ENCODE measurements around the gene NOP14.
A peak's percentile ranks its signal among the peaks of the same experiment; 100 is the strongest.
"Not testable (repeated sequence)": the region's sequence is repeated elsewhere in the genome, so short reads cannot be mapped to it uniquely, and the experiment has no call there.

The NOP14 gene

DNA sequence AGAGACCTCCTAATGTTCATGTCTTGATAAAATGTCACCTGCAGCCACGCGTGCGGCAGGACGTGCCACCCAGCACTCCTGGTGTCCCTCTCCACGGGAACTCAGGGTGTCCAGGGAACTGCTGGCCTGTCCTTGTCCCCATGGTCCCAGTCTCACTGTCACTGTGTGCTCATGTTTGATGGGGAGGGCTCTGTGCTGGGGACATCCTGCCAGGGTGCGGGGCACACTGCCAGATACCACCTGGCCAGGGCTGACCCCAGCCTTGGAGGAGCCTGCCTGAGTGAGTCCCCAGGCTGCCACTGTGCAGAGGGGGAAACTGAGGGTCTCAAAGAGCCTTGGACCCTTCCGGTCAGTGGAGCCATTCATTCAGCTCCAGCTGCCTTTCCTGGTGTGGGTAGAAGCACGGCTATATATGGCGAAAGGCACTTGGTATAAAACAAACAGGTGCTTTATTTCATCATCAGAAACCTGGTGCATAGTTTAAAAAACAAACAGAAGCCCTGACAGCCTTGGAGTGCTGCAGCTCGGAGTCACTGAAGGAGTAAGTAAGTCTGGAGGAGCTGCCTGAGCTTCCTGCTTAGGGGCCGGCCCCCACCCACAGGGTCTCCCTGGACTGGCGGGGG lies 33.0 kb downstream of the NOP14 start:
- peak in 1 of 2 experiments; percentile 17 for DNase-seq

DNA sequence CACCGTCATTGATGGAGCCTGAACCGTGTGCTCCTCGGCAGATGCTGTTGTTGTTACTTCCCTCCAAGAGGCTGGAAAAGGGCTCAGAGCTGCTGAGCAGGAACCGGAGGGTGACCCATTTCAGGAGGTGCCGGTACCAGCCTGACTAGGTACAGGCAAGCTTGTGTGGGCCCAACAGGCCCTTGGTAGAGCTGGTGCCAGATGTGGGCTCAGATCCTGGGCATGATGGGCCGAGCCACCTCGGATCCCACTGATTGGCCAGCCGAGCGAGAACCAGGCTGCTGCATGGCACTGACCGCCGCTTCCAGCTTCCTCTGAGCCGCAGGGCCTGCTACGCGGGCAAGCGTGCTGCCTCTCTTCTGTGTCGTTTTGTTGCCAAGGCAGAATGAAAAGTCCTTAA lies 33.7 kb downstream of the NOP14 start:
- peak in 1 of 2 experiments; percentile 15 for DNase-seq

DNA sequence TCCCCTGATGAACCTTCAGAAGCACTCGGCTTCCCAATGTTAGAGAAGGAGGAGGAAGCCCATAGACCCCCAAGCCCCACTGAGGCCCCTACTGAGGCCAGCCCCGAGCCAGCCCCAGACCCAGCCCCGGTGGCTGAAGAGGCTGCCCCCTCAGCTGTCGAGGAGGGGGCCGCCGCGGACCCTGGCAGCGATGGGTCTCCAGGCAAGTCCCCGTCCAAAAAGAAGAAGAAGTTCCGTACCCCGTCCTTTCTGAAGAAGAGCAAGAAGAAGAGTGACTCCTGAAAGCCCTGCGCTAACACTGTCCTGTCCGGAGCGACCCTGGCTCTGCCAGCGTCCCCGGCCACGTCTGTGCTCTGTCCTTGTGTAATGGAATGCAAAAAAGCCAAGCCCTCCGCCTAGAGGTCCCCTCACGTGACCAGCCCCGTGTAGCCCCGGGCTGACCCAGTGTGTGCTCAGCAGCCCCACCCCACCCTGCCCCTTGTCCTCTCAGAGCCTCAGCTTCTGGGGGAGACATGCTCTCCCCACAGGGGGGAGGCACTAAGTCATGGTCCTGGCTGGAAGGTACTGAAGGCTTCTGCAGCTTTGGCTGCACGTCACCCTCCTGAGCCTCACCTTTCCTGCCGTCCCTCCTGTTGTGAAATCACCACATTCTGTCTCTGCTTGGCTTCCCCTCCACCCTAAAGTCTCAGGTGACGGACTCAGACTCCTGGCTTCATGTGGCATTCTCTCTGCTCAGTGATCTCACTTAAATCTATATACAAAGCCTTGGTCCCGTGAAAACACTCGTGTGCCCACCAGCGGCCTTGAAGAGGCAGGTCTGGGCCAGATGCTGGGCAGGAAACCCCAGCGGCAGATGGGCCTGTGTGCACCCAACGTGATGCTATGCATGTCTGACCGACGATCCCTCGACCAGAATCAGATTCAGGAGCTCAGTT lies 34.7 kb downstream of the NOP14 start:
- DNase-seq: peak in 1 of 2 experiments; percentile 19

DNA sequence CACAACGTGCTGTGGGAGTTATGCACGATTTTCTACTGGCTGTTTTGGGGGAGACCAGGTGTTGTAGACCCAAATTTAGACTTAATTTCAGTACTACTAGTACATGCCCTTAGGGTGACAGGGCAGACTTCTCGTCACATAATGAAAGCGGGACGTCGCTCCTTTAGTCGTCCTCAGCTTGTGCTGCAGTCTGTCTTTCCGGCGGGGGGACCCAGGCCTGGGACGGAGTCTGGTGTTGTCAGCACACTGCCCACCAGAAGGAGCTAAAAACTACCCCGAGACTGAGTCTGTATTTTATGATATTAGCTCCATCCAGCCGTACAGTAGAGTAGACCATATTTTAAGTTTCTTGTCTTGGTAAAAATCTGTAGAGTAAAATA lies 35.5 kb downstream of the NOP14 start:
- DNase-seq: no peak

DNA sequence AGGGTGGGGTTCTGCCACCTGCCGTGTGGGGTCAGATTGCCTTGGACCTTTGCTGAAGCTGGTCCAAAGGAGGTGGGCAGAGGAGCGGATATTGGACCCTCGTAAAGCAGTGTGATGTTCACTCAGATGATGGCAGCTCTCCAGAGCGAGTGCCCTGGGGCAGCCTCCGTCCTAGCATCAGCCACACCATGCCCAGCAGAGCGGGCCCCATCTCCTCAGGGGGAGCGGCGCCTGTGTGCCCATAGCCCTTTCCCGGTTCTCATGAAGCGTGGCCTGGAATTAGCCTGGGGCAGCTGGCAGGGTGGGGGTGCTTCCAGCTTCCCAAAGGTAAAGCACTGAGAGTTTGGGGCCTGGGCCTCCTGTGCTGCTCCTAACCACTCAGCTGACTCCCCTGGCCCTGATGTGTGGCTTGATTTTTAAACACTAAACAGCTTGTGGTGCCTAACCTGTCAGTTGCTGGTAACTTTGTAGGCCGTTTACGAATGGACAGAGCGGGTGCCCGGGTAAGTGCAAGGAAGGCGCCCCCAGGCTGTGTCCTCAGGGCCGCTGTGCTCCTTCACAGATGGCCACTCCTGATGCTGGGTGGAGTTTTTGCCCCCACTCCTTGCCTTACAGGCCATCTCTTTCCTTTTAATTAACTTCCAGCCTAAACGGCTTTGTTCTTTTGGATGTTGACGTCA lies 36.0 kb downstream of the NOP14 start:
- peak in 1 of 2 experiments; percentile 12 for DNase-seq

DNA sequence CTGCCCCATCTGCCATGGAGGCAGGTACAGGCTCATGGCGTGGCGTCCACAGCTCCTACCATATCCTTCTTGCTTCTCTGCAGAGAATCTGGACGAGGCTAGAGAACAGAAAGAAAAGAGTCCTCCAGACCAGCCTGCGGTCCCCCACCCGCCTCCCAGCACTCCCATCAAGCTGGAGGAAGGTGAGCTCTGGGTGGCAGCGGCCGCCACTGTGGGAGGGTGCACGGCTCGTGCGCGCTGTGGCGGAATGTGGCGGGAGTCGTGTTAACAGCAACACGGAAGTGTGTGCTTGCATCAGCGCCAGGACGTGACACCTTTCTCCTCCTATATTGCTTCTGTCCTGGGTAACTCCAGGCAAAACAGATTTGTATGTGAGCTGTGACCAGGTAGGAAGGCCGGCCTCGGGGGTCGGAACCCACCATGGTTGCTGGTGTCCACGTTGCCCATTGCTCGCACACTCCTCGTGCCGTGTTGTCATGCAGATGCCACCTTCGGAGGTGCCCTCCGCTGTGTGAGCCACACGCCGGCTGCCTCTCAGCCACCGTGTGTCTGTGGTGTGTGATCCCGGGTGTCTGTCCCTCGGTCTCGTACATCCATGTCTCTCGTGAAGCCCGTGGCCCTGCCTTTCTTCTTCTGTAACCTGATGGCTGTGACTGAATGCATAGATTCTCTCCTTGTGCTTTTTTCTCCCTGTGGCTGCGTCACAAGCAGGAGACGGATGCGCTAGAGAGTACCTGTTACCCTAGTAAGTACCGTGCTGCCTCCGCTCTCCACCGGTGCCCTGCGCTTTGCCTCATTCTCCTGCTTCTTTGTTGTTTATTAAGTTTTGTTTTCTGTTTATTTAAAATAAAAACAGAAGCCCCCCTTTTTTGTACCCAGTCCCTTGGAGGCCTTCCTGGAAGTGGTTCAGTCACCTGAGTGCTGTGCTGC lies 37.0 kb downstream of the NOP14 start:
- DNase-seq: peak in 1 of 2 experiments; percentile 16

DNA sequence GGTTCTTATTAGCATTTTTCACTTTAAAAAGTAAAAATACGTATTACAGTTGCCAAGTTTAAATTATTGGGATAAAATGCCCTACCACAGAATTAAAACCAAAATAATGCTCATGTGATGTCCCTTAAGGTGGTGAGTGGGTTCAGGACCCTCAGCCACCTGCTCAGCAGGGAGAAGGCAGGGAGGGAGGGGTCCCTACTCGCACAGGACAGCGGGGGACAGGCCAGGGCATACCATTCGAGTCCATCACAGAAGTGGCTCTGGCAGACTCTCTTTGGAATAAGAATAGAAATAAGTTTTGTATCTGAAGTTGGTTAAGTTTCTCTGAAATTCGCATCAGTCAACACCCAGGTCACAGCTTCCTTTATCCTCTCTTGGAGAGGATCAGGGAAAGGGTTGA lies 37.7 kb downstream of the NOP14 start:
- peak in 1 of 2 experiments; percentile 3 for DNase-seq

DNA sequence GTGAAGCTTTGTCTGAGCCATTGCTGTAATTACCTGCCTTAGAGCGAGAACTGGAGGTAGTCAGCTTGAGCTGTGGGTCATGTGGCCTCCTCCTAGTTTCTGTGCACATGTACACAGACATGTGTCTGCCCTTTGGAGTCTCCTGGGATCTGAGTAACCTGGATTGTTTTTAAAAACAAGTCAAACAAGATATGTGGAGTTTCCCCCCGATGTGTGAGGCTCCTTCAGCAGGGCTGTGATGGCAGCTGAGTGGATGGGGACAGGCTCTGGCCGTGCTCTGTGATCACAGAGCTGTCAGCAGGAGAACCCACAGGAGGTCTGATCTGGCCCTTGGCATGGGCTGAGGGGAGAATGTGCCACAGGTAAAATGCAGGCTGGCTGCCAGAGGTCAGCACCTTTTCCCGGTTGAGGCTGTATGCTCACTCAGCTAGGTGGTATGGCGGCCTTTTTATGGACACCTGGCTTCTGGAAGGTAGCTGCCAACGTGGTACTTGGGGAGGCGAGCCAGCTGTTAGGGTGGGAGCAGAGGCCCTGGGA lies 38.4 kb downstream of the NOP14 start:
- peak in 1 of 2 experiments; percentile 8 for DNase-seq

DNA sequence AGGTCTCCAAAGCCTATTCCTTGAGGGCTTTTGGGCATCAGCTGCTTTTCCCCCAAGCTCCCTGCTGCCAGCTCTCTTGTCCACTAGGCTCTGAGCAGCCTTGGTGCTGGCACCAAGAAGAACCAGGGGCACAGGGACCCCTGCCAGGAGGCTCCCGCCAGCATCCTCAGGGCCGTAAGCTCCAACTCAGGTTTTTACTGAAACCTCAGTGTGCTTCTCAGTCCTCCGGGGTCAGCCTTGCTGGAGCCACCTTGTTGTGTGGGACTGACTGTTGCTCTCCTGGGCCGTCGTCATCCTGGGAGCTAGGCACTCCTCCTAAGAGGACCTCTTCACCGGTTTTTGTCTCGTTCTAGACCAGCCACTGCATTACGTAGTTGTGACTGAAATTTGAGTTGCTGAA lies 38.9 kb downstream of the NOP14 start:
- DNase-seq: peak in 1 of 2 experiments; percentile 13

GRCh38 chr4:2923668-2924173 lies 39.5 kb downstream of the NOP14 start:
- DNase-seq: no peak

- no peak for DNase-seq
Measured at GRCh38 chr4:2923141-2923551, 40.1 kb downstream of the NOP14 start.

DNA sequence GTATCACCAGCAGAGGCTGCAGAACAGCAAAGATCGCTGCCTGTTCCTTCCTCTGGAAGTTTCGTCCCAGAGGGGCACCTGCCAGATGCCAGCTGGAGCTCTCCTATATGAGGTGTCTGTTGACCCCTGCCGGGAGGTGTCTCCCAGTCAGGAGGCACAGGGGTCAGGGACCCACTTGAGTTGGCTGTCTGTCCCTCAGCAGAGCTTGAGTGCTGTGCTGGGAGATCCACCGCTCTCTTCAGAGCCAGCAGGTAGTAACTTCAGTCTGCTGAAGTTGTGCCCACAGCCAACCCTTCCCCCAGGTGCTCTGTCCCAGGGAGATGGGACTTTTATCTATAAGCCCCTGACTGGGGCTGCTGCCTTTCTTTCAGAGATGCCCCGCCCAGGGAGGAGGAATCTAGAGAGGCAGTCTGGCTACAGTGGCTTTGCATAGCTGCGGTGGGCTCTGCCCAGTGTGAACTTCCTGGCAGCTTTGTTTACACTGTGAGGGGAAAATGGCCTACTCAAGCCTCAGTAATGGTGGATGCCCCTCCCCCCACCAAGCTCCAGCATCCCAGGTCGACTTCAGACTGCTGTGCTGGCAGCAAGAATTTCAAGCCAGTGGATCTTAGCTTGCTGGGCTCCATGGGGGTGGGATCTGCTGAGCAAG lies 40.6 kb downstream of the NOP14 start:
- not testable (repeated sequence) for DNase-seq

- DNase-seq: not testable (repeated sequence)
Measured at GRCh38 chr4:2918714-2919113, 44.5 kb downstream of the NOP14 start.

DNA sequence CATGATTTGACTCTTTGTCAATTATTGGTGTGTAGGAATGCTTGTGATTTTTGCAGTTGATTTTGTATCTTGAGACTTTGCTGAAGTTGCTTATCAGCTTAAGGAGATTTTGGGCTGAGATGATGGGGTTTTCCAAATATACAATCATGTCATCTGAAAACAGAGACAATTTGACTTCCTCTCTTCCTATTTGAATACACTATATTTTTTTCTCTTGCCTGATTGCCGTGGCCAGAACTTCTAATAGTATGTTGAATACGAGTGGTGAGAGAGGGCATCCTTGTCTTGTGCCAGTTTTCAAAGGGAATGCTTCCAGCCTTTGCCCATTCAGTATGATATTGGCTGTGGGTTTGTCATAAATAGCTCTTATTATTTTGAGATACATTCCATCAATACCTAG lies 44.9 kb downstream of the NOP14 start:
- DNase-seq: not testable (repeated sequence)

- not testable (repeated sequence) for DNase-seq
Measured at GRCh38 chr4:2916696-2917095, 46.5 kb downstream of the NOP14 start.

DNA sequence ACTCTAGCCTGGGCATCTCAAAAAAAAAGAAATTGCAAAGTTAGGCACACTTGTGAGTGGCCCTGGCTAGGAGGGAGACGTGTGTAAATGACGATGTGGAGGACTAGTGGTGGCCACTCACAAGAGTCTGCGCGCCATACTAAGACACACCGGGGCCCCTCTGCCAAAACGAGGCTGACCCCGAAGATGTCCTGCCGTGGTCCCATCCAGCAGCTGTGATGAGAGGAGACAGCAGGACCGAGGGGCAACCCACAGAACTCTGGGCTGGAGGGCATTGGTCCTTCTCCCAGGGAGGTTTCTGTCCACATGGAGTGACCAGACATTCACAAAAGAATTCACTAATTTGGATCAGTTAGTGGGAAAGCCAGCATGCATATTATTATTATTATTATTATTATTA lies 47.4 kb downstream of the NOP14 start:
- DNase-seq: no peak

- peak; percentile 40 to 43 for DNase-seq
Measured at GRCh38 chr4:2914256-2915126, 48.7 kb downstream of the NOP14 start.

DNA sequence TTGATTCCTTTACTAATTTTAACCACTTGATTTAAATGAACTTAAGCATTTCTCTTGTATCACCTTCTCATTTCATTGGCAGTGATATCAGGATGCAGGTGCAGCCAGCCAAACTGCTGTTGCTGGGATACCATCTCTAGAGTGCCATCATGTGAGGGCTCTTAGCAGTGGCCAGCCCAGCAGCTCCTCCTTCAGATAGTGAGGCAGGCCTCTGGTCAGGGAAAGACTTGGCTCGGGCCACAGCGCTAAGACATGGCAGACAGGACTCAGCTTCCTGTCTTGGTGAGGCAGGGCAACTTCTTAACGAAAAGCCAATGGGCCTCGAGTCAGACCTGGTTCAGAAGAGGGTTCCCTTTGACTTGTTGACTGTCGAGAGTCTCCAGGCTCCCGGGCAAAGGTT lies 50.0 kb downstream of the NOP14 start:
- DNase-seq: no peak

- DNase-seq: no peak
Measured at GRCh38 chr4:2911868-2912267, 51.3 kb downstream of the NOP14 start.

- no peak for DNase-seq
Measured at GRCh38 chr4:2910409-2910808, 52.8 kb downstream of the NOP14 start.
